ENCODE data around the gene KRABD2.

DNA sequence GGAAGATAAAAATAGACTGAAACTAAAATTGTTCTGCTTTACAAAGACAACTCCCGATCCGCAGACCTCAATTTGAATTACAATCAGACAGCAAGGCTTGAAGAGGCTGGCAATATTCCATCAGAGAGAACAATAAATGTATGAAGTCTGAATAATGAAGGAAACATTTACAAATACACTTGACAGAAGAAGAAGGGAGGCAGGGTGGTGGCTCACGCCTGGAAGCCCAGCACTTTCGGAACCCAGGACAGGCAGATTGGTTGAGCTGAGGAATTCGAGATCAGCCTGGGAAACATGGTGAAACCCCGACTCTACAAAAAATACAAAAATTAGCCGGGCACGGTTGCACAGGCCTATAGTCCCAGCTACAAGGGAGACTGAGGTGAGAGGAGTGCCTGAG is 22.3 kb downstream of the KRABD2 start:
- TF ChIP-seq EZH2 (IDR thresholded peaks at IDR 0.05; ENCODE audit: low read depth, unreplicated experiment) (no peak), EZH2phosphoT487 (IDR thresholded peaks at IDR 0.05; ENCODE audit: unreplicated experiment) (no peak), POLR2AphosphoS5 (IDR thresholded peaks at IDR 0.05; ENCODE audit: low read depth) (no peak)
- TF ChIP-seq, protein P1, sequence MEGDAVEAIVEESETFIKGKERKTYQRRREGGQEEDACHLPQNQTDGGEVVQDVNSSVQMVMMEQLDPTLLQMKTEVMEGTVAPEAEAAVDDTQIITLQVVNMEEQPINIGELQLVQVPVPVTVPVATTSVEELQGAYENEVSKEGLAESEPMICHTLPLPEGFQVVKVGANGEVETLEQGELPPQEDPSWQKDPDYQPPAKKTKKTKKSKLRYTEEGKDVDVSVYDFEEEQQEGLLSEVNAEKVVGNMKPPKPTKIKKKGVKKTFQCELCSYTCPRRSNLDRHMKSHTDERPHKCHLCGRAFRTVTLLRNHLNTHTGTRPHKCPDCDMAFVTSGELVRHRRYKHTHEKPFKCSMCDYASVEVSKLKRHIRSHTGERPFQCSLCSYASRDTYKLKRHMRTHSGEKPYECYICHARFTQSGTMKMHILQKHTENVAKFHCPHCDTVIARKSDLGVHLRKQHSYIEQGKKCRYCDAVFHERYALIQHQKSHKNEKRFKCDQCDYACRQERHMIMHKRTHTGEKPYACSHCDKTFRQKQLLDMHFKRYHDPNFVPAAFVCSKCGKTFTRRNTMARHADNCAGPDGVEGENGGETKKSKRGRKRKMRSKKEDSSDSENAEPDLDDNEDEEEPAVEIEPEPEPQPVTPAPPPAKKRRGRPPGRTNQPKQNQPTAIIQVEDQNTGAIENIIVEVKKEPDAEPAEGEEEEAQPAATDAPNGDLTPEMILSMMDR (conservative IDR thresholded peaks at IDR 0.05; ENCODE audit: low read depth in 2 of 2): no peak
- TF ChIP-seq, protein P2, sequence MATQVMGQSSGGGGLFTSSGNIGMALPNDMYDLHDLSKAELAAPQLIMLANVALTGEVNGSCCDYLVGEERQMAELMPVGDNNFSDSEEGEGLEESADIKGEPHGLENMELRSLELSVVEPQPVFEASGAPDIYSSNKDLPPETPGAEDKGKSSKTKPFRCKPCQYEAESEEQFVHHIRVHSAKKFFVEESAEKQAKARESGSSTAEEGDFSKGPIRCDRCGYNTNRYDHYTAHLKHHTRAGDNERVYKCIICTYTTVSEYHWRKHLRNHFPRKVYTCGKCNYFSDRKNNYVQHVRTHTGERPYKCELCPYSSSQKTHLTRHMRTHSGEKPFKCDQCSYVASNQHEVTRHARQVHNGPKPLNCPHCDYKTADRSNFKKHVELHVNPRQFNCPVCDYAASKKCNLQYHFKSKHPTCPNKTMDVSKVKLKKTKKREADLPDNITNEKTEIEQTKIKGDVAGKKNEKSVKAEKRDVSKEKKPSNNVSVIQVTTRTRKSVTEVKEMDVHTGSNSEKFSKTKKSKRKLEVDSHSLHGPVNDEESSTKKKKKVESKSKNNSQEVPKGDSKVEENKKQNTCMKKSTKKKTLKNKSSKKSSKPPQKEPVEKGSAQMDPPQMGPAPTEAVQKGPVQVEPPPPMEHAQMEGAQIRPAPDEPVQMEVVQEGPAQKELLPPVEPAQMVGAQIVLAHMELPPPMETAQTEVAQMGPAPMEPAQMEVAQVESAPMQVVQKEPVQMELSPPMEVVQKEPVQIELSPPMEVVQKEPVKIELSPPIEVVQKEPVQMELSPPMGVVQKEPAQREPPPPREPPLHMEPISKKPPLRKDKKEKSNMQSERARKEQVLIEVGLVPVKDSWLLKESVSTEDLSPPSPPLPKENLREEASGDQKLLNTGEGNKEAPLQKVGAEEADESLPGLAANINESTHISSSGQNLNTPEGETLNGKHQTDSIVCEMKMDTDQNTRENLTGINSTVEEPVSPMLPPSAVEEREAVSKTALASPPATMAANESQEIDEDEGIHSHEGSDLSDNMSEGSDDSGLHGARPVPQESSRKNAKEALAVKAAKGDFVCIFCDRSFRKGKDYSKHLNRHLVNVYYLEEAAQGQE (IDR thresholded peaks at IDR 0.05; ENCODE audit: unreplicated experiment): no peak

Measured in GM23338 (cell line).